Lower lobe of right lung (tissue), 2 donors: ENCODE data around the gene RAP1GAP. TPM values are rescaled to one million over a fixed set of nuclear protein-coding genes. Genes with fewer than 3 reads are reported as not detected.

ENCODE experiments used
- ATAC-seq, 2 donors: fragments of 200-7000 bp; cut with Tn5 transposase; one replicate each; pipeline ENCODE4 v1.9.1; 2020 to 2022; ENCODE audit warnings: mild to moderate bottlenecking in 2 of 2, moderate library complexity in 2 of 2
- DNase-seq: peaks from one replicate; pipeline ENCODE4 v3.0.0-alpha.2; 2020
- H3K27ac ChIP-seq: fragments of 200-600 bp; one replicate; pipeline ENCODE4 v1.8.0; 2022
- H3K27me3 ChIP-seq: fragments of 200-600 bp; one replicate; pipeline ENCODE4 v1.8.0; 2022; ENCODE audit warnings: low read depth
- H3K36me3 ChIP-seq: fragments of 200-600 bp; one replicate; pipeline ENCODE4 v1.8.0; 2022; ENCODE audit warnings: mild to moderate bottlenecking
- H3K4me1 ChIP-seq: fragments of 200-600 bp; one replicate; pipeline ENCODE4 v1.8.0; 2022
- H3K4me3 ChIP-seq: fragments of 200-600 bp; one replicate; pipeline ENCODE4 v1.8.0; 2022; ENCODE audit warnings: mild to moderate bottlenecking
- H3K9me3 ChIP-seq: fragments of 200-600 bp; one replicate; pipeline ENCODE4 v1.8.0; 2022
- CTCF ChIP-seq: fragments of 200-600 bp; IDR thresholded peaks from one replicate; pipeline ENCODE4 v1.8.0; 2022; ENCODE audit warnings: antibody characterized with exemption, mild to moderate bottlenecking
- intact Hi-C: fragments of 100-400 bp; cut with DNase I; formaldehyde crosslinking; loops from one replicate; pipeline ENCODE4 v1.11.0; 2022
- total RNA-seq: library from RNA; stranded (reverse); fragmentation: NEBNext Ultra II Directional; extraction: Animal tissue kit (Norgen Biotek cat#: 25700); gene quantifications from one replicate; pipeline ENCODE4 v1.2.1, GENCODE V29; 2021
- donor health status: DM: no; HTN: yes; CAD: no; lungs with severe emphysema.

Gene RAP1GAP
- total RNA-seq, 1 donor from 2014 or later, result 33.7 TPM

- Histone ChIP-seq H3K4me3 (no peak overlapping the region), H3K27ac (no peak overlapping the region), H3K27me3 (no peaks in the 10 kb centered on the region), H3K36me3 (peaks cover 95% of the 10 kb centered on the region), H3K4me1 (no peaks in the 10 kb centered on the region), H3K9me3 (no peaks in the 10 kb centered on the region)
- no peak for ATAC-seq
- no peak for DNase-seq
- intact Hi-C loops, result no loop called here
- no peak for TF ChIP-seq CTCF
Measured at GRCh38 chr1:21701401-21701800, 32.2 kb upstream of the RAP1GAP start.

GRCh38 chr1:21700094-21700493 is 30.9 kb upstream of the RAP1GAP start:
- TF ChIP-seq CTCF, result no peak
- DNase-seq (no peak), ATAC-seq (no peak)
- Histone ChIP-seq H3K36me3 (peaks cover 94% of the 10 kb centered on the region), H3K27ac (no peak overlapping the region), H3K4me3 (no peak overlapping the region), H3K9me3 (no peaks in the 10 kb centered on the region), H3K4me1 (no peaks in the 10 kb centered on the region), H3K27me3 (no peaks in the 10 kb centered on the region)
- intact Hi-C loops, result no loop called here

- H3K4me1 ChIP-seq, result no peaks in the 10 kb centered on the region
- ATAC-seq, result no peak
- no peaks in the 10 kb centered on the region for H3K9me3 ChIP-seq
- no peak overlapping the region for H3K27ac ChIP-seq
- TF ChIP-seq CTCF, result no peak
- no peaks in the 10 kb centered on the region for H3K27me3 ChIP-seq
- intact Hi-C loops, result no loop called here
- peaks cover 94% of the 10 kb centered on the region for H3K36me3 ChIP-seq
- no peak for DNase-seq
- no peak overlapping the region for H3K4me3 ChIP-seq
Measured at GRCh38 chr1:21696931-21697330, 27.8 kb upstream of the RAP1GAP start.

- no peak for TF ChIP-seq CTCF
- no peaks in the 10 kb centered on the region for H3K9me3 ChIP-seq
- no peaks in the 10 kb centered on the region for H3K4me1 ChIP-seq
- peaks cover 89% of the 10 kb centered on the region for H3K36me3 ChIP-seq
- ATAC-seq (no peak), DNase-seq (no peak)
- no peaks in the 10 kb centered on the region for H3K27me3 ChIP-seq
- H3K27ac ChIP-seq, result no peak overlapping the region
- no peak overlapping the region for H3K4me3 ChIP-seq
- intact Hi-C loops, result no loop called here
Measured at GRCh38 chr1:21693732-21694131, 24.6 kb upstream of the RAP1GAP start.

- Histone ChIP-seq H3K27ac (no peak overlapping the region), H3K9me3 (no peaks in the 10 kb centered on the region), H3K4me3 (no peak overlapping the region), H3K36me3 (peaks cover 92% of the 10 kb centered on the region), H3K4me1 (no peaks in the 10 kb centered on the region), H3K27me3 (no peaks in the 10 kb centered on the region)
- intact Hi-C loops, result no loop called here
- ATAC-seq (no peak), DNase-seq (no peak)
- no peak for TF ChIP-seq CTCF
Measured at GRCh38 chr1:21691739-21692138, 22.6 kb upstream of the RAP1GAP start.
